NCI-H82 treated with DMSO at 0.1 percent for 48 hours (cell line): ENCODE data around the gene ST7.
"Not testable (repeated sequence)": the region's sequence is repeated elsewhere in the genome, so short reads cannot be mapped to it uniquely, and the experiment has no call there.

Experiments
- DNase-seq: peaks from one replicate; lab custom pipeline; 2025; ENCODE audit not compliant: unreplicated experiment; lab: John Stamatoyannopoulos, UW

ST7 gene

GRCh38 chr7:117120321-117120720, 167.0 kb downstream of the ST7 start:
- not testable (repeated sequence) for DNase-seq

- DNase-seq, result not testable (repeated sequence)
These were observed 168.7 kb downstream of the ST7 start for GRCh38 chr7:117122036-117122435.

- DNase-seq, result no peak
These were observed 169.2 kb downstream of the ST7 start for GRCh38 chr7:117122536-117122935.

GRCh38 chr7:117123311-117123926, 170.1 kb downstream of the ST7 start:
- no peak for DNase-seq

- DNase-seq, result no peak
These were observed 171.4 kb downstream of the ST7 start for GRCh38 chr7:117124591-117125220.

- no peak for DNase-seq
These were observed 173.4 kb downstream of the ST7 start for GRCh38 chr7:117126676-117127075.

GRCh38 chr7:117127585-117128168, 174.4 kb downstream of the ST7 start:
- no peak for DNase-seq

- no peak for DNase-seq
These were observed 176.2 kb downstream of the ST7 start for GRCh38 chr7:117129521-117129955.

- DNase-seq, result no peak
These were observed 177.0 kb downstream of the ST7 start for GRCh38 chr7:117130262-117130661.

GRCh38 chr7:117132321-117133120, 179.2 kb downstream of the ST7 start:
- DNase-seq, result no peak

GRCh38 chr7:117133125-117133524, 179.8 kb downstream of the ST7 start:
- DNase-seq, result no peak

- no peak for DNase-seq
These were observed 181.1 kb downstream of the ST7 start for GRCh38 chr7:117134411-117134810.

- no peak for DNase-seq
These were observed 181.7 kb downstream of the ST7 start for GRCh38 chr7:117134889-117135552.

- no peak for DNase-seq
These were observed 182.2 kb downstream of the ST7 start for GRCh38 chr7:117135553-117135891.

GRCh38 chr7:117137868-117138267, 184.6 kb downstream of the ST7 start:
- no peak for DNase-seq

- DNase-seq, result no peak
These were observed 185.2 kb downstream of the ST7 start for GRCh38 chr7:117138495-117138894.

GRCh38 chr7:117138981-117139380, 185.7 kb downstream of the ST7 start:
- no peak for DNase-seq

- no peak for DNase-seq
These were observed 186.2 kb downstream of the ST7 start for GRCh38 chr7:117139397-117139984.

- DNase-seq, result no peak
These were observed 187.6 kb downstream of the ST7 start for GRCh38 chr7:117140921-117141320.

- DNase-seq, result no peak
These were observed 189.8 kb downstream of the ST7 start for GRCh38 chr7:117143066-117143465.

- no peak for DNase-seq
These were observed 190.3 kb downstream of the ST7 start for GRCh38 chr7:117143580-117143979.
